ENCODE measurements around the gene ZNF569.
A peak's percentile ranks its signal among the peaks of the same experiment; 100 is the strongest.

The ZNF569 gene

GRCh38 chr19:37466277-37466797, 907 bp downstream of the ZNF569 start:
- Histone ChIP-seq H3F3A (ENCODE audit: insufficient read depth) (no peaks in the 10 kb centered on the region), H3K36me3 (ENCODE audit: low read length) (peaks cover 32% of the 10 kb centered on the region), H3K4me2 (ENCODE audit: low read depth, low read length, poor library complexity, severe bottlenecking) (peak overlapping the region; percentile 70), H4K20me1 (ENCODE audit: low read depth, low read length) (no peaks in the 10 kb centered on the region), H3K79me2 (ENCODE audit: insufficient read depth, low read length) (peaks cover 5% of the 10 kb centered on the region; the same call in 1 of the 2 replicates), H3K9me2 (replicated peaks; ENCODE audit: insufficient read depth, low read length) (no peaks in the 10 kb centered on the region), H3K9ac (ENCODE audit: low read length) (peak overlapping the region; percentile 76), H2AFZ (ENCODE audit: low read depth, low read length, severe bottlenecking) (peak overlapping the region; percentile 93), H3K27me3 (ENCODE audit: low read length) (no peaks in the 10 kb centered on the region), H3K4me3 (ENCODE audit: insufficient read depth, low read length, poor library complexity, severe bottlenecking) (peak overlapping the region; percentile 93), H3K27ac (ENCODE audit: low read depth, low read length) (peak overlapping the region; percentile 86; the same call in 1 of the 2 replicates), H3K9me3 (ENCODE audit: insufficient read depth, low read length) (peaks cover 20% of the 10 kb centered on the region; the same call in 1 of the 2 replicates)
- TF ChIP-seq CTCF (IDR thresholded peaks at IDR 0.05; ENCODE audit: insufficient read depth, low read length, poor library complexity, severe bottlenecking) = no peak

- peaks cover 33% of the 10 kb centered on the region for H3K36me3 ChIP-seq (ENCODE audit: low read length)
- TF ChIP-seq CTCF (IDR thresholded peaks at IDR 0.05; ENCODE audit: insufficient read depth, low read length, poor library complexity, severe bottlenecking) = no peak
- TF ChIP-seq EZH2phosphoT487 (conservative IDR thresholded peaks at IDR 0.05; ENCODE audit: low read length) = no peak
- H3K27ac ChIP-seq (ENCODE audit: low read depth, low read length) = no peak overlapping the region
- H3K9me3 ChIP-seq (ENCODE audit: insufficient read depth, low read length) = peaks cover 73% of the 10 kb centered on the region
- H3K27me3 ChIP-seq (ENCODE audit: low read length) = no peaks in the 10 kb centered on the region
- no peak overlapping the region for H3K9ac ChIP-seq (ENCODE audit: low read length)
- no peaks in the 10 kb centered on the region for H3K79me2 ChIP-seq (ENCODE audit: insufficient read depth, low read length)
- no peaks in the 10 kb centered on the region for H3K9me2 ChIP-seq (replicated peaks; ENCODE audit: insufficient read depth, low read length)
- no peaks in the 10 kb centered on the region for H3F3A ChIP-seq (ENCODE audit: insufficient read depth)
- H2AFZ ChIP-seq (ENCODE audit: low read depth, low read length, severe bottlenecking) = no peak overlapping the region
- no peak overlapping the region for H3K4me3 ChIP-seq (ENCODE audit: insufficient read depth, low read length, poor library complexity, severe bottlenecking)
- H3K4me2 ChIP-seq (ENCODE audit: low read depth, low read length, poor library complexity, severe bottlenecking) = no peak overlapping the region
- no peaks in the 10 kb centered on the region for H4K20me1 ChIP-seq (ENCODE audit: low read depth, low read length)
These were observed 14.6 kb downstream of the ZNF569 start for GRCh38 chr19:37452500-37453245.

- TF ChIP-seq CTCF (IDR thresholded peaks at IDR 0.05; ENCODE audit: insufficient read depth, low read length, poor library complexity, severe bottlenecking) (no peak), EZH2phosphoT487 (conservative IDR thresholded peaks at IDR 0.05; ENCODE audit: low read length) (no peak)
- H3F3A ChIP-seq (ENCODE audit: insufficient read depth) = no peaks in the 10 kb centered on the region
These were observed 53.7 kb downstream of the ZNF569 start for GRCh38 chr19:37413313-37414084.

More at GRCh38 chr19:37413313-37414084, 53.7 kb downstream of the ZNF569 start:
- Histone ChIP-seq H3K27me3 (ENCODE audit: low read length) (no peaks in the 10 kb centered on the region), H3K9ac (ENCODE audit: low read length) (no peak overlapping the region), H3K36me3 (ENCODE audit: low read length) (peaks cover 40% of the 10 kb centered on the region), H3K79me2 (ENCODE audit: insufficient read depth, low read length) (no peaks in the 10 kb centered on the region), H3K9me2 (replicated peaks; ENCODE audit: insufficient read depth, low read length) (no peaks in the 10 kb centered on the region), H4K20me1 (ENCODE audit: low read depth, low read length) (no peaks in the 10 kb centered on the region), H3K4me2 (ENCODE audit: low read depth, low read length, poor library complexity, severe bottlenecking) (no peak overlapping the region), H2AFZ (ENCODE audit: low read depth, low read length, severe bottlenecking) (no peak overlapping the region), H3K4me3 (ENCODE audit: insufficient read depth, low read length, poor library complexity, severe bottlenecking) (no peak overlapping the region), H3K27ac (ENCODE audit: low read depth, low read length) (no peak overlapping the region), H3K9me3 (ENCODE audit: insufficient read depth, low read length) (peaks cover 53% of the 10 kb centered on the region)
